Neuron (in vitro differentiated cells): ENCODE results near the gene SMARCC2.
A peak's percentile ranks its signal among the peaks of the same experiment; 100 is the strongest.
"Not testable (repeated sequence)": the region's sequence is repeated elsewhere in the genome, so short reads cannot be mapped to it uniquely, and the experiment has no call there.

ENCODE experiments used
- H2AFZ ChIP-seq: one replicate; pipeline ENCODE4 v1.6.1; 2013; ENCODE audit warnings: low read depth, mild to moderate bottlenecking, inconsistent platforms, low read length, moderate library complexity
- H3K27me3 ChIP-seq: one replicate; pipeline ENCODE4 v1.6.1; 2013; ENCODE audit warnings: low read length; ENCODE audit not compliant: insufficient read depth
- H3K36me3 ChIP-seq: one replicate; pipeline ENCODE4 v1.6.1; 2013; ENCODE audit warnings: low read length; ENCODE audit not compliant: insufficient read depth
- H3K4me1 ChIP-seq: one replicate; pipeline ENCODE4 v1.6.1; 2013; ENCODE audit warnings: low read length; ENCODE audit not compliant: insufficient read depth
- H3K4me3 ChIP-seq: 2 replicates; pipeline ENCODE4 v1.5.1; 2013; ENCODE audit warnings: mild to moderate bottlenecking, low read length, moderate library complexity
- H3K9me3 ChIP-seq: one replicate; pipeline ENCODE4 v1.6.1; 2013; ENCODE audit warnings: low read length

SMARCC2 gene

GRCh38 chr12:56158029-56158925 lies 31.0 kb downstream of the SMARCC2 start, which contains the start of gene MYL6:
Gene MYL6 (plus strand): TSS chr12:56158359. CDS start chr12:56158402, 43 bp downstream.
- peaks cover 40% of the 10 kb centered on the region for H3K4me1 ChIP-seq
- no peaks in the 10 kb centered on the region for H3K9me3 ChIP-seq
- no peaks in the 10 kb centered on the region for H3K27me3 ChIP-seq
- peak within 1 kb of the TSS; percentile 85 for H3K4me3 ChIP-seq
- peak within 1 kb of the TSS; percentile 21 for H2AFZ ChIP-seq
- peaks cover 52% of the 10 kb centered on the region for H3K36me3 ChIP-seq

GRCh38 chr12:56157201-56158028 lies 31.9 kb downstream of the SMARCC2 start:
- Histone ChIP-seq H3K4me1 (peaks cover 42% of the 10 kb centered on the region), H3K27me3 (no peaks in the 10 kb centered on the region), H3K4me3 (peak overlapping the region; percentile 85), H3K36me3 (peaks cover 45% of the 10 kb centered on the region), H3K9me3 (no peaks in the 10 kb centered on the region), H2AFZ (peak overlapping the region; percentile 21)

- Histone ChIP-seq H3K36me3 (peaks cover 38% of the 10 kb centered on the region), H3K4me3 (peak overlapping the region; percentile 85), H3K4me1 (peaks cover 38% of the 10 kb centered on the region)
- H3K9me3 ChIP-seq, H3K27me3 ChIP-seq, H2AFZ ChIP-seq: not testable (repeated sequence)
These were observed 32.7 kb downstream of the SMARCC2 start for GRCh38 chr12:56156464-56157200.

GRCh38 chr12:56155256-56155845 lies 33.9 kb downstream of the SMARCC2 start:
- Histone ChIP-seq H3K9me3 (no peaks in the 10 kb centered on the region), H3K27me3 (no peaks in the 10 kb centered on the region), H2AFZ (no peak overlapping the region), H3K36me3 (peaks cover 25% of the 10 kb centered on the region), H3K4me3 (no peak overlapping the region), H3K4me1 (peaks cover 30% of the 10 kb centered on the region)

GRCh38 chr12:56154818-56155217 lies 34.5 kb downstream of the SMARCC2 start:
- peaks cover 24% of the 10 kb centered on the region for H3K4me1 ChIP-seq
- H2AFZ ChIP-seq = no peak overlapping the region
- no peak overlapping the region for H3K4me3 ChIP-seq
- peaks cover 20% of the 10 kb centered on the region for H3K36me3 ChIP-seq
- no peaks in the 10 kb centered on the region for H3K27me3 ChIP-seq
- no peaks in the 10 kb centered on the region for H3K9me3 ChIP-seq

- no peaks in the 10 kb centered on the region for H3K27me3 ChIP-seq
- H3K4me1 ChIP-seq = peaks cover 19% of the 10 kb centered on the region
- H3K36me3 ChIP-seq = peaks cover 15% of the 10 kb centered on the region
- H2AFZ ChIP-seq = no peak overlapping the region
- H3K4me3 ChIP-seq = no peak overlapping the region
- H3K9me3 ChIP-seq = no peaks in the 10 kb centered on the region
These were observed 35.0 kb downstream of the SMARCC2 start for GRCh38 chr12:56154246-56154771.

GRCh38 chr12:56153678-56154065 lies 35.6 kb downstream of the SMARCC2 start:
- peaks cover 13% of the 10 kb centered on the region for H3K36me3 ChIP-seq
- H2AFZ ChIP-seq = no peak overlapping the region
- H3K4me1 ChIP-seq = peaks cover 17% of the 10 kb centered on the region
- no peaks in the 10 kb centered on the region for H3K27me3 ChIP-seq
- peak overlapping the region; percentile 93 for H3K4me3 ChIP-seq
- H3K9me3 ChIP-seq = no peaks in the 10 kb centered on the region

GRCh38 chr12:56152756-56153677 lies 36.3 kb downstream of the SMARCC2 start:
- peak overlapping the region; percentile 88 for H2AFZ ChIP-seq

GRCh38 chr12:56152132-56152755 lies 37.0 kb downstream of the SMARCC2 start, which contains the start of gene MYL6B:
Gene MYL6B (plus strand): TSS chr12:56152587. CDS start chr12:56153919, 1,332 bp downstream.
- H3K36me3 ChIP-seq = peaks cover 13% of the 10 kb centered on the region
- H3K4me1 ChIP-seq = peaks cover 16% of the 10 kb centered on the region
- peak within 1 kb of the TSS; percentile 88 for H2AFZ ChIP-seq
- H3K9me3 ChIP-seq = no peaks in the 10 kb centered on the region
- H3K27me3 ChIP-seq = no peaks in the 10 kb centered on the region
- peak within 1 kb of the TSS; percentile 93 for H3K4me3 ChIP-seq

More at GRCh38 chr12:56152756-56153677, 36.3 kb downstream of the SMARCC2 start:
- Histone ChIP-seq H3K4me1 (peaks cover 17% of the 10 kb centered on the region), H3K4me3 (peak overlapping the region; percentile 93), H3K27me3 (no peaks in the 10 kb centered on the region), H3K36me3 (peaks cover 13% of the 10 kb centered on the region), H3K9me3 (no peaks in the 10 kb centered on the region)

- Histone ChIP-seq H3K27me3 (no peaks in the 10 kb centered on the region), H3K4me3 (peak overlapping the region; percentile 93), H3K36me3 (peaks cover 13% of the 10 kb centered on the region), H3K4me1 (peaks cover 15% of the 10 kb centered on the region), H3K9me3 (no peaks in the 10 kb centered on the region), H2AFZ (peak overlapping the region; percentile 88)
These were observed 37.6 kb downstream of the SMARCC2 start for GRCh38 chr12:56151672-56152131.

GRCh38 chr12:56150563-56150962 lies 38.7 kb downstream of the SMARCC2 start:
- H3K9me3 ChIP-seq = no peaks in the 10 kb centered on the region
- peaks cover 8% of the 10 kb centered on the region for H3K36me3 ChIP-seq
- peaks cover 15% of the 10 kb centered on the region for H3K4me1 ChIP-seq
- no peak overlapping the region for H2AFZ ChIP-seq
- H3K4me3 ChIP-seq = no peak overlapping the region
- no peaks in the 10 kb centered on the region for H3K27me3 ChIP-seq
